Mucosa of descending colon (tissue), 3 donors: ENCODE measurements around the gene SPDYE6. TPM values are rescaled to one million over a fixed set of nuclear protein-coding genes. Genes with fewer than 3 reads are reported as not detected.

Experiments used
- ATAC-seq: fragments of 200-7000 bp; cut with Tn5 transposase; one replicate; pipeline ENCODE4 v1.9.1; 2020; ENCODE audit warnings: mild to moderate bottlenecking, moderate library complexity
- DNase-seq, 3 donors: peaks; one replicate each; pipeline ENCODE4 v3.0.0-alpha.2; 2020
- H3K36me3 ChIP-seq: fragments of 200-600 bp; one replicate; pipeline ENCODE4 v1.8.0; 2021; ENCODE audit warnings: low read depth, mild to moderate bottlenecking
- H3K4me1 ChIP-seq: fragments of 200-600 bp; one replicate; pipeline ENCODE4 v1.8.0; 2021; ENCODE audit warnings: low read depth, mild to moderate bottlenecking
- H3K4me3 ChIP-seq: fragments of 200-600 bp; one replicate; pipeline ENCODE4 v1.8.0; 2021; ENCODE audit warnings: mild to moderate bottlenecking
- H3K9me3 ChIP-seq: fragments of 200-600 bp; one replicate; pipeline ENCODE4 v1.8.0; 2021; ENCODE audit warnings: mild to moderate bottlenecking
- CTCF ChIP-seq: fragments of 200-600 bp; IDR thresholded peaks from one replicate; pipeline ENCODE4 v1.8.0; 2022; ENCODE audit warnings: antibody characterized with exemption, mild to moderate bottlenecking
- intact Hi-C, 2 donors: fragments of 100-400 bp; cut with DNase I in 1 of 2; cut with micrococcal nuclease in 1 of 2; formaldehyde crosslinking; loops; one replicate each; pipeline versions ENCODE4 v1.11.0 to v1.11.1; 2022; cut with DNase I, micrococcal nuclease
- microRNA-seq: library from miRNA; unstranded; fragments of <30 nt; microRNA quantifications from one replicate; pipeline ENCODE4, GENCODE V29; 2019
- total RNA-seq, 3 donors: library from RNA; stranded (reverse); fragmentation: NEBNext Ultra II Directional in 2 of 3; extraction: Animal tissue kit (Norgen Biotek cat#: 25700) in 2 of 3; gene quantifications; one replicate each; pipeline versions ENCODE4 v1.2.1 to v1.2.4, GENCODE V29; 2021 to 2023
- donor health status: DM: no; HTN: no; CAD: no; lungs with moderate emphysema.
- donor health status: DM: no; HTN: no; CAD: no.
- donor health status: DM: no; HTN: yes; CAD: no.

Gene SPDYE6
- total RNA-seq, 3 donors from 2014 or later = not detected

- H3K36me3 ChIP-seq = no peaks in the 10 kb centered on the region
- no peak overlapping the region for H3K4me3 ChIP-seq
- H3K4me1 ChIP-seq = no peaks in the 10 kb centered on the region
- intact Hi-C loops = no loop called here
- no peak for TF ChIP-seq CTCF
- ATAC-seq (no peak), DNase-seq (no peak)
- H3K9me3 ChIP-seq = no peaks in the 10 kb centered on the region
These were observed 58.6 kb downstream of the SPDYE6 start for GRCh38 chr7:102297487-102298218.

GRCh38 chr7:102296514-102296913, 59.7 kb downstream of the SPDYE6 start:
- Histone ChIP-seq H3K4me3 (no peak overlapping the region), H3K36me3 (no peaks in the 10 kb centered on the region), H3K4me1 (no peaks in the 10 kb centered on the region), H3K9me3 (no peaks in the 10 kb centered on the region)
- no peak for ATAC-seq
- intact Hi-C loops = no loop called here
- no peak for TF ChIP-seq CTCF
- DNase-seq = no peak

GRCh38 chr7:102296179-102296438, 60.1 kb downstream of the SPDYE6 start:
- no peaks in the 10 kb centered on the region for H3K36me3 ChIP-seq
- no peaks in the 10 kb centered on the region for H3K4me1 ChIP-seq
- no peaks in the 10 kb centered on the region for H3K9me3 ChIP-seq
- TF ChIP-seq CTCF = no peak
- H3K4me3 ChIP-seq = no peak overlapping the region
- ATAC-seq = no peak
- intact Hi-C loops = no loop called here
- no peak for DNase-seq

Small RNA genes lying within 50 kb of the gene (microRNA-seq; reads per million reads assigned to microRNA genes)
- gene MIR548O = not detected

Other genes starting within 250 kb of the SPDYE6 start
- gene SH2B2, start 69.6 kb downstream of the SPDYE6 start, total RNA-seq = 1 to 10 TPM; 2.3 to 3.7 (median 2.7) TPM
- 10 to 100 TPM; 15.1 to 24.1 (median 18.6) TPM for gene PRKRIP1, start 39.9 kb upstream of the SPDYE6 start, total RNA-seq
- 1 to 10 TPM; 2.8 to 9.8 (median 7.5) TPM for gene ORAI2, start 77.1 kb upstream of the SPDYE6 start, total RNA-seq
- gene ALKBH4, start 108.4 kb upstream of the SPDYE6 start, total RNA-seq = 10 to 100 TPM in 1 of 3 donors, 1 to 10 TPM in 2; 8.4 to 11.1 (median 10.0) TPM
- gene LRWD1, start 108.5 kb upstream of the SPDYE6 start, total RNA-seq = 10 to 100 TPM; 12.7 to 17.6 (median 13.3) TPM
- 10 to 100 TPM; 44.0 to 59.3 (median 45.6) TPM for gene POLR2J, start 122.5 kb upstream of the SPDYE6 start, total RNA-seq
- 10 to 100 TPM in 2 of 3 donors, 1 to 10 TPM in 1; 8.0 to 30.8 (median 12.2) TPM for gene RASA4B, start 161.3 kb upstream of the SPDYE6 start, total RNA-seq
- gene UPK3BL2, start 187.3 kb upstream of the SPDYE6 start, total RNA-seq = 10 to 100 TPM in 2 of 3 donors, 1 to 10 TPM in 1; 9.7 to 23.9 (median 18.7) TPM
- gene SPDYE2, start 194.8 kb upstream of the SPDYE6 start, total RNA-seq = not detected
- gene POLR2J3, start 216.1 kb upstream of the SPDYE6 start, total RNA-seq = 10 to 100 TPM; 23.7 to 43.7 (median 27.5) TPM